ENCODE data around the gene ADAM15.

- no peak for TF ChIP-seq CTCF (IDR thresholded peaks at IDR 0.05)
- TF ChIP-seq EP300 (IDR thresholded peaks at IDR 0.05): no peak
- no peak for TF ChIP-seq POLR2AphosphoS5 (IDR thresholded peaks at IDR 0.05)
Measured at GRCh38 chr1:155044365-155044764, 6.8 kb upstream of the ADAM15 start.

Data from gastroesophageal sphincter (tissue), 3 donors.